Keratinocyte (primary cell): ENCODE data around the gene SLC28A3. TPM values are rescaled to one million over a fixed set of nuclear protein-coding genes. Genes with fewer than 3 reads are reported as not detected.

Source experiments
- DNase-seq: peaks from one replicate; pipeline ENCODE4 v3.0.0-alpha.2; 2011; ENCODE audit warnings: low read depth, missing footprints, low spot score
- FAIRE-seq: peaks from 2 replicates; lab custom pipeline; 2011; peaks lifted over from hg19 to GRCh38; lab: Jason Lieb, UNC
- H2AFZ ChIP-seq: 2 replicates; pipeline ENCODE4 v1.6.0; 2012; ENCODE audit warnings: low read length, control low read depth, inconsistent platforms; ENCODE audit not compliant: control insufficient read depth
- H3K27ac ChIP-seq: 2 replicates; pipeline ENCODE4 v1.5.1; 2011; ENCODE audit warnings: low read length; ENCODE audit not compliant: control insufficient read depth, insufficient read depth
- H3K27me3 ChIP-seq: 3 replicates; pipeline ENCODE4 v1.6.0; 2011; ENCODE audit warnings: low read length; ENCODE audit not compliant: control insufficient read depth, insufficient read depth; ENCODE audit errors: extremely low read depth
- H3K36me3 ChIP-seq, 2 experiments: 2 replicates in 1 of 2; 3 replicates in 1 of 2; pipeline ENCODE4 v1.5.1; 2011; ENCODE audit warnings: low read length in 2 of 2, mild to moderate bottlenecking in 1 of 2; ENCODE audit not compliant: control insufficient read depth in 2 of 2, insufficient read depth in 2 of 2; ENCODE audit errors: extremely low read depth in 1 of 2
- H3K4me1 ChIP-seq: 3 replicates; pipeline ENCODE4 v1.5.1; 2011; ENCODE audit warnings: low read length; ENCODE audit not compliant: control insufficient read depth, insufficient read depth; ENCODE audit errors: extremely low read depth
- H3K4me2 ChIP-seq: 3 replicates; pipeline ENCODE4 v1.6.0; 2011; ENCODE audit warnings: low read depth, low read length; ENCODE audit not compliant: control insufficient read depth, insufficient read depth; ENCODE audit errors: extremely low read depth
- H3K4me3 ChIP-seq, 3 experiments: fragments of 200-600 bp in 1 of 3; sonication (generic) in 1 of 3; 2 replicates in 2 of 3; 3 replicates in 1 of 3; pipeline ENCODE4 v1.5.1; 2011 to 2016; ENCODE audit warnings: low read length in 3 of 3, mild to moderate bottlenecking in 3 of 3, control low read depth in 2 of 3, inconsistent platforms in 1 of 3, low read depth in 1 of 3, mixed read lengths in 1 of 3, mixed run types in 1 of 3, moderate library complexity in 1 of 3; ENCODE audit not compliant: control insufficient read depth in 2 of 3, insufficient read depth in 2 of 3; ENCODE audit errors: extremely low read depth in 1 of 3
- H3K79me2 ChIP-seq: 2 replicates; pipeline ENCODE4 v1.6.0; 2012; ENCODE audit warnings: low read length; ENCODE audit not compliant: control insufficient read depth, insufficient read depth
- H3K9ac ChIP-seq: 3 replicates; pipeline ENCODE4 v1.6.0; 2011; ENCODE audit warnings: low read length; ENCODE audit not compliant: control insufficient read depth, insufficient read depth; ENCODE audit errors: extremely low read depth
- H3K9me1 ChIP-seq: 3 replicates; pipeline ENCODE4 v1.6.0; 2011; ENCODE audit warnings: low read length; ENCODE audit not compliant: control insufficient read depth, insufficient read depth; ENCODE audit errors: extremely low read depth
- H3K9me3 ChIP-seq: 2 replicates; pipeline ENCODE4 v1.5.1; 2012; ENCODE audit warnings: low read depth, low read length; ENCODE audit not compliant: control insufficient read depth
- H4K20me1 ChIP-seq: 3 replicates; pipeline ENCODE4 v1.6.0; 2011; ENCODE audit warnings: low read length; ENCODE audit not compliant: control insufficient read depth, insufficient read depth; ENCODE audit errors: extremely low read depth
- EZH2 ChIP-seq: IDR thresholded peaks from one replicate; pipeline ENCODE4 v1.6.1; 2012; ENCODE audit warnings: inconsistent platforms, mild to moderate bottlenecking, low read length, moderate library complexity
- dilution Hi-C: fragments of 300-500 bp; cut with MboI; formaldehyde crosslinking; loops from one replicate; pipeline ENCODE4 v1.7.0; 2020; ENCODE audit warnings: low sequenced_read_pairs; ENCODE audit not compliant: extremely low pct_ligation_motif_present
- polyA plus RNA-seq, 5 experiments: library from polyadenylated mRNA; depleted of rRNA in 3 of 5; stranded (reverse) in 3 of 5; stranded (forward) in 1 of 5; unstranded in 1 of 5; fragments of >200 nt; gene quantifications; 1 replicate in 1 of 5; 2 replicates in 3 of 5; 3 replicates in 1 of 5; pipeline versions ENCODE4 v1.2.1 to v1.2.3, GENCODE V29; 2011 to 2012; ENCODE audit warnings: missing spikeins in 2 of 5, low read depth in 1 of 5, low replicate concordance in 1 of 5
- TF ChIP-seq, protein P1 (sequence below), 3 experiments: IDR thresholded peaks in 1 of 3; conservative IDR thresholded peaks in 1 of 3; optimal IDR thresholded peaks in 1 of 3; 2 replicates in 2 of 3; 3 replicates in 1 of 3; pipeline versions ENCODE3 to v1.5.1; 2011; ENCODE audit warnings: low read length in 3 of 3, mild to moderate bottlenecking in 3 of 3, moderate library complexity in 2 of 3, control low read depth in 1 of 3, inconsistent platforms in 1 of 3; ENCODE audit not compliant: insufficient read depth in 2 of 3; ENCODE audit errors: extremely low read depth in 1 of 3

Gene SLC28A3
- polyA plus RNA-seq, 1 donor (not counting 4 experiments of a cell fraction or from before 2014, with no cell fraction given) = 2.4 TPM

DNA sequence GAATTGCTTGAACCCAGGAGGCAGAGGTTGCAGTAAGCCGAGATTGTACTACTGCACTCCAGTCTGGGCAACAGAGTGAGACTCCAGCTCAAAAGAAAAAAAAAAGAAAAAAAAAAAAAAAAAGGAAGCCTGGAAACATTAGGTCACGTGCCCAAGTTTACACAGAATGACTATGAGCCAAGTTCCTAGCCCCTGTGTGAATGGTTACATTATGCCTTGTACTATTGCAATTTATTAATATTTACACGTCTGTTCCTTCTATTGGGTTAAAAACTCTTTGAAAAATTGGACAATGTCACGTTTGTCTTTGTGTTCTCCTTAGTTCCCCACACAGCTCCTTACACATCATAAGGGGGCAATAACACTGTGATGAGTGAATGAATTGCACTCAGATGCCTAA, 33.5 kb upstream of the SLC28A3 start:
- no peak overlapping the region for H3K27ac ChIP-seq
- no peak overlapping the region for H2AFZ ChIP-seq
- no peak overlapping the region for H3K4me3 ChIP-seq
- dilution Hi-C loops = no loop called here
- H3K9me1 ChIP-seq = no peaks in the 10 kb centered on the region
- no peaks in the 10 kb centered on the region for H3K9me3 ChIP-seq
- no peak for DNase-seq
- H3K79me2 ChIP-seq = no peaks in the 10 kb centered on the region
- H4K20me1 ChIP-seq = no peaks in the 10 kb centered on the region
- H3K9ac ChIP-seq = no peak overlapping the region
- no peak for FAIRE-seq
- H3K27me3 ChIP-seq = no peaks in the 10 kb centered on the region
- no peaks in the 10 kb centered on the region for H3K4me1 ChIP-seq
- H3K4me2 ChIP-seq = no peak overlapping the region
- TF ChIP-seq EZH2 = no peak
- TF ChIP-seq, protein P1, sequence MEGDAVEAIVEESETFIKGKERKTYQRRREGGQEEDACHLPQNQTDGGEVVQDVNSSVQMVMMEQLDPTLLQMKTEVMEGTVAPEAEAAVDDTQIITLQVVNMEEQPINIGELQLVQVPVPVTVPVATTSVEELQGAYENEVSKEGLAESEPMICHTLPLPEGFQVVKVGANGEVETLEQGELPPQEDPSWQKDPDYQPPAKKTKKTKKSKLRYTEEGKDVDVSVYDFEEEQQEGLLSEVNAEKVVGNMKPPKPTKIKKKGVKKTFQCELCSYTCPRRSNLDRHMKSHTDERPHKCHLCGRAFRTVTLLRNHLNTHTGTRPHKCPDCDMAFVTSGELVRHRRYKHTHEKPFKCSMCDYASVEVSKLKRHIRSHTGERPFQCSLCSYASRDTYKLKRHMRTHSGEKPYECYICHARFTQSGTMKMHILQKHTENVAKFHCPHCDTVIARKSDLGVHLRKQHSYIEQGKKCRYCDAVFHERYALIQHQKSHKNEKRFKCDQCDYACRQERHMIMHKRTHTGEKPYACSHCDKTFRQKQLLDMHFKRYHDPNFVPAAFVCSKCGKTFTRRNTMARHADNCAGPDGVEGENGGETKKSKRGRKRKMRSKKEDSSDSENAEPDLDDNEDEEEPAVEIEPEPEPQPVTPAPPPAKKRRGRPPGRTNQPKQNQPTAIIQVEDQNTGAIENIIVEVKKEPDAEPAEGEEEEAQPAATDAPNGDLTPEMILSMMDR (optimal IDR thresholded peaks at IDR 0.05 in 1 of 3, IDR thresholded peaks at IDR 0.05 in 1 of 3, conservative IDR thresholded peaks at IDR 0.05 in 1 of 3; ENCODE audit: extremely low read depth in 1 of 3, insufficient read depth in 2 of 3, low read length in 3 of 3) = no peak
- no peaks in the 10 kb centered on the region for H3K36me3 ChIP-seq

DNA sequence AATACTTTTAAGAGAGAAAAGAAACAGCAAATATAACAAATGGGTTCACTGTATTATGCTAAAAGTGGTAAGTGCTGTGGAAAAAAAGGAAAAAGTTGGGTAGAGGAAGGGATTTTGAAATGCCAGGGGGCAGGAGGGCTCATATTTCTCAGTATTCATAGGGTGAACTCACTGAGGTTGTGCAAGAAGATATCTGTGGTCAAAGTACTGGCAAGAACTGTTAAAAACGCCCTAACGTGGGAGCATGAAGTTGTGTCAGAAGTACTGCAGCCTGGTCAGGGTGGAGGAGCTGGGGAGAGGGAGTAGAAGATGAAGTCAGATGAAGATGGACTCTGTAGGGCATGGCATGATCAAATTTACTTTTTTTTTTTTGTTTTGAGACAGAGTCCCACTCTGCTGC, 31.2 kb upstream of the SLC28A3 start:
- Histone ChIP-seq H3K27me3 (no peaks in the 10 kb centered on the region), H3K27ac (no peak overlapping the region), H2AFZ (no peak overlapping the region), H4K20me1 (no peaks in the 10 kb centered on the region), H3K4me1 (peaks cover 2% of the 10 kb centered on the region), H3K9me1 (no peaks in the 10 kb centered on the region), H3K36me3 (no peaks in the 10 kb centered on the region), H3K9ac (no peak overlapping the region), H3K79me2 (no peaks in the 10 kb centered on the region), H3K4me3 (no peak overlapping the region), H3K4me2 (no peak overlapping the region), H3K9me3 (no peaks in the 10 kb centered on the region)
- no peak for TF ChIP-seq EZH2
- TF ChIP-seq, protein P1 (optimal IDR thresholded peaks at IDR 0.05 in 1 of 3, IDR thresholded peaks at IDR 0.05 in 1 of 3, conservative IDR thresholded peaks at IDR 0.05 in 1 of 3; ENCODE audit: extremely low read depth in 1 of 3, insufficient read depth in 2 of 3, low read length in 3 of 3) = no peak
- DNase-seq (no peak), FAIRE-seq (no peak)
- dilution Hi-C loops = no loop called here
